Retinal pigment epithelial cell (primary cell): ENCODE results near the gene LHB.
"Not testable (repeated sequence)": the region's sequence is repeated elsewhere in the genome, so short reads cannot be mapped to it uniquely, and the experiment has no call there.

ENCODE experiments used
- DNase-seq: peaks from one replicate; pipeline ENCODE4 v3.0.0-alpha.2; 2010; ENCODE audit warnings: low read depth
- H3K4me3 ChIP-seq: 2 replicates; pipeline ENCODE4 v1.5.1; 2011; ENCODE audit warnings: mild to moderate bottlenecking, low read length, control low read depth, moderate library complexity
- CTCF ChIP-seq: conservative IDR thresholded peaks from 2 replicates; pipeline ENCODE4 v1.5.1; 2011; ENCODE audit warnings: low read depth, low read length, control low read depth, inconsistent platforms

Gene LHB

GRCh38 chr19:49022116-49022515 lies 5.2 kb upstream of the LHB start:
- DNase-seq, result no peak
- no peak overlapping the region for H3K4me3 ChIP-seq

GRCh38 chr19:49020931-49021895 lies 4.3 kb upstream of the LHB start:
- no peak for DNase-seq
- TF ChIP-seq CTCF, result no peak

More at GRCh38 chr19:49022116-49022515, 5.2 kb upstream of the LHB start:
- TF ChIP-seq CTCF, result no peak

GRCh38 chr19:49020342-49020741 lies 3.5 kb upstream of the LHB start:
- no peak for TF ChIP-seq CTCF
- H3K4me3 ChIP-seq, result no peak overlapping the region
- no peak for DNase-seq

More at GRCh38 chr19:49020931-49021895, 4.3 kb upstream of the LHB start:
- H3K4me3 ChIP-seq, result no peak overlapping the region

- H3K4me3 ChIP-seq, result peak overlapping the region; percentile 37
- no peak for DNase-seq
Observed at GRCh38 chr19:49019242-49019932, 2.5 kb upstream of the LHB start.

GRCh38 chr19:49018388-49019241 lies 1.7 kb upstream of the LHB start:
- H3K4me3 ChIP-seq, result peak overlapping the region; percentile 39
- not testable (repeated sequence) for DNase-seq

More at GRCh38 chr19:49019242-49019932, 2.5 kb upstream of the LHB start:
- peak; percentile 33 for TF ChIP-seq CTCF

GRCh38 chr19:49017666-49018351 lies 918 bp upstream of the LHB start:
- TF ChIP-seq CTCF, result peak; percentile 64
- DNase-seq, result no peak
- peak overlapping the region; percentile 39 for H3K4me3 ChIP-seq
